Measurements from ENCODE around the gene CACNG5. TPM values are rescaled to one million over a fixed set of nuclear protein-coding genes. Genes with fewer than 3 reads are reported as not detected.

CACNG5 gene
- total and polyA plus RNA-seq, 2 donors (not counting 1 experiment from before 2014, with no cell fraction given): not detected

DNA sequence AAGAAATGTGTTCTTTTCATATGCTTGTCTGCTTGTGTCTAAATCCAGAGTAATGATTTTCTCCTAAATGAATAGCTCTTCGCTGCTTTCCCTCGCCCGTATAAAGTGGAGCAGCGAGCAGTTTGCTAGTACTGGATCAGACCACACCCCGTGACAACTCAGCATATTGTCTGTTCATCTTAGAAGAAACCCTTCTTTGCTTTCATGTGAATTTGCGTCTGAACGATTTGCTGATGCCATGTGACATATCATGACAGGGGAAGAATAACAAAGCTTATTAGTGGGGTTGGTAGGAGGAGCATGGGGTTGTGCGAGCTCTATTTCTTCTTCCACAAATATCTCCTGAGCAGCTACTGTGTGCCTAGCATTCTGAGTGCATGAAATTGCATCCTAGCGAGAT, 85.5 kb downstream of the CACNG5 start:
- no peak for DNase-seq (ENCODE audit: low read depth in 2 of 2)
- H3K27me3 ChIP-seq (ENCODE audit: control insufficient read depth, insufficient read depth, low read length): no peaks in the 10 kb centered on the region
- no peaks in the 10 kb centered on the region for H4K20me1 ChIP-seq (ENCODE audit: control insufficient read depth, extremely low read depth, insufficient read depth, low read length)
- TF ChIP-seq, protein P1, sequence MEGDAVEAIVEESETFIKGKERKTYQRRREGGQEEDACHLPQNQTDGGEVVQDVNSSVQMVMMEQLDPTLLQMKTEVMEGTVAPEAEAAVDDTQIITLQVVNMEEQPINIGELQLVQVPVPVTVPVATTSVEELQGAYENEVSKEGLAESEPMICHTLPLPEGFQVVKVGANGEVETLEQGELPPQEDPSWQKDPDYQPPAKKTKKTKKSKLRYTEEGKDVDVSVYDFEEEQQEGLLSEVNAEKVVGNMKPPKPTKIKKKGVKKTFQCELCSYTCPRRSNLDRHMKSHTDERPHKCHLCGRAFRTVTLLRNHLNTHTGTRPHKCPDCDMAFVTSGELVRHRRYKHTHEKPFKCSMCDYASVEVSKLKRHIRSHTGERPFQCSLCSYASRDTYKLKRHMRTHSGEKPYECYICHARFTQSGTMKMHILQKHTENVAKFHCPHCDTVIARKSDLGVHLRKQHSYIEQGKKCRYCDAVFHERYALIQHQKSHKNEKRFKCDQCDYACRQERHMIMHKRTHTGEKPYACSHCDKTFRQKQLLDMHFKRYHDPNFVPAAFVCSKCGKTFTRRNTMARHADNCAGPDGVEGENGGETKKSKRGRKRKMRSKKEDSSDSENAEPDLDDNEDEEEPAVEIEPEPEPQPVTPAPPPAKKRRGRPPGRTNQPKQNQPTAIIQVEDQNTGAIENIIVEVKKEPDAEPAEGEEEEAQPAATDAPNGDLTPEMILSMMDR (conservative IDR thresholded peaks at IDR 0.05 in 1 of 2, IDR thresholded peaks at IDR 0.05 in 1 of 2; ENCODE audit: low read depth in 1 of 2, low read length in 2 of 2): no peak
- TF ChIP-seq EZH2 (IDR thresholded peaks at IDR 0.05; ENCODE audit: low read length, missing control alignments): no peak
- H3K9me3 ChIP-seq (ENCODE audit: control insufficient read depth, insufficient read depth, low read depth, low read length): no peaks in the 10 kb centered on the region
- H3K27ac ChIP-seq (ENCODE audit: insufficient read depth, low read length): no peak overlapping the region
- H3K4me3 ChIP-seq (replicated peaks in 1 of 4; ENCODE audit: control extremely low read depth in 1 of 4, insufficient read depth in 1 of 4, low read depth in 3 of 4, low read length in 4 of 4): no peak overlapping the region
- H2AFZ ChIP-seq (ENCODE audit: low read length): no peak overlapping the region
- H3K79me2 ChIP-seq (ENCODE audit: control insufficient read depth, insufficient read depth, low read length): no peaks in the 10 kb centered on the region
- no peaks in the 10 kb centered on the region for H3K36me3 ChIP-seq (ENCODE audit: control insufficient read depth, insufficient read depth, low read length)
- no peak overlapping the region for H3K4me2 ChIP-seq (ENCODE audit: extremely low read depth, insufficient read depth, low read length)
- no peaks in the 10 kb centered on the region for H3K4me1 ChIP-seq (ENCODE audit: control insufficient read depth, extremely low read depth, insufficient read depth, low read length)
- no peak overlapping the region for H3K9ac ChIP-seq (ENCODE audit: insufficient read depth, low read length)

DNA sequence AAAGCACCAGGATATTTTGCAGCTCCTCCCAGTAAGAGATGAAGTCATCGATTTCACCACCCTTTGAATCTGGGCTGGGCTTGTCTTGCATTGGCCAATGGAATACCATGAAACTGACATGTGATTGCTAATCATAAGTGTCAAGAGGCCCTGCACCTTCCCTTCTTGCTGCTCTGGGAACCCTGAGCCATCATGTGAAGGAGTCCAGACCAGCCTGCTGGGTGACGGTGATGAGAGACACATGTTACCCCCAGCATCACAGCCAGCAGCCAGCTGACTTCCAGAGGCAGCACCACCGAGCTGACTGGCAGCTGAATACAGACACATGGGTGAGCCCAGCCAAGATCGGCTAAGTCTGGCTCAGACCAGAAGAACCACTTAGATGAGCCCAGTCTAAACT, 86.0 kb downstream of the CACNG5 start:
- TF ChIP-seq EZH2 (IDR thresholded peaks at IDR 0.05; ENCODE audit: low read length, missing control alignments): no peak
- TF ChIP-seq, protein P1 (conservative IDR thresholded peaks at IDR 0.05 in 1 of 2, IDR thresholded peaks at IDR 0.05 in 1 of 2; ENCODE audit: low read depth in 1 of 2, low read length in 2 of 2): no peak
- no peak overlapping the region for H3K9ac ChIP-seq (ENCODE audit: insufficient read depth, low read length)
- no peaks in the 10 kb centered on the region for H3K9me3 ChIP-seq (ENCODE audit: control insufficient read depth, insufficient read depth, low read depth, low read length)
- H3K27me3 ChIP-seq (ENCODE audit: control insufficient read depth, insufficient read depth, low read length): no peaks in the 10 kb centered on the region
- H3K4me3 ChIP-seq (replicated peaks in 1 of 4; ENCODE audit: control extremely low read depth in 1 of 4, insufficient read depth in 1 of 4, low read depth in 3 of 4, low read length in 4 of 4): no peak overlapping the region
- peak in 1 of 2 donors; percentile 50 for DNase-seq (ENCODE audit: low read depth in 2 of 2)
- no peak overlapping the region for H3K27ac ChIP-seq (ENCODE audit: insufficient read depth, low read length)
- H4K20me1 ChIP-seq (ENCODE audit: control insufficient read depth, extremely low read depth, insufficient read depth, low read length): no peaks in the 10 kb centered on the region
- no peaks in the 10 kb centered on the region for H3K79me2 ChIP-seq (ENCODE audit: control insufficient read depth, insufficient read depth, low read length)
- no peak overlapping the region for H3K4me2 ChIP-seq (ENCODE audit: extremely low read depth, insufficient read depth, low read length)
- no peaks in the 10 kb centered on the region for H3K4me1 ChIP-seq (ENCODE audit: control insufficient read depth, extremely low read depth, insufficient read depth, low read length)
- H2AFZ ChIP-seq (ENCODE audit: low read length): no peak overlapping the region
- no peaks in the 10 kb centered on the region for H3K36me3 ChIP-seq (ENCODE audit: control insufficient read depth, insufficient read depth, low read length)

DNA sequence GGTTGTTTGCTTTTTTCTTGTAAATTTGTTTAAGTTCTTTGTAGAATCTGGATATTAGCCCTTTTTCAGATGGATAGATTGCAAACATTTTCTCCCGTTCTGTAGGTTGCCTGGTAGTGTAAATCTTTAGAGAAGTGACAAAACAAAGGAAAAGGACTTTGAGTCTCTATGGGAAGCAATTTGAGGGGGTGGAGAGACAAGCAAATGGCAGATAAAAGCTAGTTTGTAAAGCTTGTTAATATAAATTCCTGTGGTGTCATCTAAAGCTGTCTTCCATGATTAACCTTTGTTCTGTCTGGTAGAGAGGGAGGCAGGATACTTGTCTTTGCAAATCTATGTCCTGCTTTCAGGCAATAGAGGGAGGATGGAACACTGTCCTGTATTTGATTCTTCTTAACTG, 89.0 kb downstream of the CACNG5 start:
- no peaks in the 10 kb centered on the region for H3K4me1 ChIP-seq (ENCODE audit: control insufficient read depth, extremely low read depth, insufficient read depth, low read length)
- no peaks in the 10 kb centered on the region for H3K27me3 ChIP-seq (ENCODE audit: control insufficient read depth, insufficient read depth, low read length)
- no peak overlapping the region for H3K4me2 ChIP-seq (ENCODE audit: extremely low read depth, insufficient read depth, low read length)
- no peaks in the 10 kb centered on the region for H3K36me3 ChIP-seq (ENCODE audit: control insufficient read depth, insufficient read depth, low read length)
- no peaks in the 10 kb centered on the region for H3K79me2 ChIP-seq (ENCODE audit: control insufficient read depth, insufficient read depth, low read length)
- H4K20me1 ChIP-seq (ENCODE audit: control insufficient read depth, extremely low read depth, insufficient read depth, low read length): no peaks in the 10 kb centered on the region
- TF ChIP-seq, protein P1 (conservative IDR thresholded peaks at IDR 0.05 in 1 of 2, IDR thresholded peaks at IDR 0.05 in 1 of 2; ENCODE audit: low read depth in 1 of 2, low read length in 2 of 2): no peak
- no peak for TF ChIP-seq EZH2 (IDR thresholded peaks at IDR 0.05; ENCODE audit: low read length, missing control alignments)
- DNase-seq (ENCODE audit: low read depth in 2 of 2): no peak
- H2AFZ ChIP-seq (ENCODE audit: low read length): no peak overlapping the region
- H3K9me3 ChIP-seq (ENCODE audit: control insufficient read depth, insufficient read depth, low read depth, low read length): no peaks in the 10 kb centered on the region
- no peak overlapping the region for H3K4me3 ChIP-seq (replicated peaks in 1 of 4; ENCODE audit: control extremely low read depth in 1 of 4, insufficient read depth in 1 of 4, low read depth in 3 of 4, low read length in 4 of 4)
- no peak overlapping the region for H3K9ac ChIP-seq (ENCODE audit: insufficient read depth, low read length)
- no peak overlapping the region for H3K27ac ChIP-seq (ENCODE audit: insufficient read depth, low read length)

Measured in fibroblast of lung (primary cell).